ENCODE measurements around the gene RAF1. TPM values are rescaled to one million over a fixed set of nuclear protein-coding genes. Genes with fewer than 3 reads are reported as not detected.

RAF1 gene
- total RNA-seq, 1 experiment from 2014 or later = 64.3 TPM

DNA sequence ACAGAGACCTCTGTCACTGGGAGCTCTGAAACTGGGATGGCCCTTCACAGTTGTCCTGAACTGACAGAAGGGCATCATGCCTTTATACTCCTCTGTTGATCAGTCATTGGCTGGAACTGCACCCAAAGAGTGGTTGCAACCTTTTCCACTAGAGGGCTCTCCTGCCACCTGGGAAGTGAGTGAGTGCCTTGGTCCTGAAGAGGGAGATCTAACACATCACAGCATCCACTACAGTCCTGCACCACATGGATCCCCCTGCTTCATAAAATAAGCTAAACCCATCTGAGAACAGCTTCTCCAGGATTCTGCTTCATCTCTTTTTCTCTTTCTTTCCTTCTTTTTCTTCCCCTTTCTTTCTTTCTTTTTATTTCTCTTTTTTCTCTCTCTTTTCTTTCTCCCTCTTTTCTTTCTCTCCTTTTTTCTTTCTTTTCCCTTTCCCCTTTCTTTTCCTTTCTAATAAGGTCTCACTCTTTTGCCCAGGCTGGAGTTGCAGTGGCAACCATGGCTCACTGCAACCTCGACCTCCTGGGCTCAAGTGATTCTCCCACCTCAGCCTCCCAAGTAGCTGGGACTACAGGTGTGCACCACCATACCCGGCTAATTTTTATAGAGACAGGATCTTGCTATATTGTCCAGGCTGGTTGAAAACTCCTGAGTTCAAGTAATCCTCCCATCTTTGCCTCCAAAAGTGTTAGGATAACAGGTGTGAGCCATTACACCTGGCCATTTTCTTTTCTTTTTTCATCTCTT, 42.8 kb upstream of the RAF1 start:
- Histone ChIP-seq H4K20me1 (ENCODE audit: insufficient read depth) (no peaks in the 10 kb centered on the region), H2AFZ (ENCODE audit: low read depth, low read length, poor library complexity, severe bottlenecking) (no peak overlapping the region), H3K4me1 (ENCODE audit: control insufficient read depth in 1 of 2, insufficient read depth in 2 of 2, low read length in 2 of 2) (peaks cover 0 to 10% of the 10 kb centered on the region in 2 experiments; a peak in 3 of 4 replicates), H3K4me3 (replicated peaks in 1 of 2; ENCODE audit: low read depth in 1 of 2, low read length in 2 of 2) (no peak overlapping the region), H3K79me2 (ENCODE audit: insufficient read depth, low read length) (no peaks in the 10 kb centered on the region), H3K27ac (ENCODE audit: low read depth, low read length) (no peak overlapping the region), H3K9me3 (ENCODE audit: control insufficient read depth in 1 of 2, insufficient read depth in 1 of 2, low read depth in 1 of 2, low read length in 2 of 2) (no peaks in the 10 kb centered on the region), H3K27me3 (ENCODE audit: insufficient read depth, low read length) (no peaks in the 10 kb centered on the region), H3K9me2 (ENCODE audit: insufficient read depth) (no peaks in the 10 kb centered on the region), H3K4me2 (ENCODE audit: low read length) (no peak overlapping the region), H3K9ac (ENCODE audit: low read length) (no peak overlapping the region), H3K36me3 (ENCODE audit: control insufficient read depth in 1 of 2, insufficient read depth in 2 of 2, low read length in 2 of 2) (no peaks in the 10 kb centered on the region)
- intact Hi-C loops (cut with micrococcal nuclease) = loop anchor here (2.0 to 5.0 kb wide), 3 partner anchors 100 to 186 kb away; no protein-coding TSS in a partner anchor
- ChIA-PET CTCF (interaction anchor here (0.6 to 2.9 kb wide), 14 partner anchors 10 to 185 kb away, joined by 3 to 13 read pairs (median 4); partner anchors contain the start of genes RPL32 and TMEM40), RAD21 (ENCODE audit: low non-redundant PET in 1 of 2, low total read pairs in 2 of 2, uncharacterized antibody in 2 of 2, unreplicated experiment in 2 of 2) (interaction anchor here (0.6 to 0.7 kb wide), 2 partner anchors 10 to 46 kb away, joined by 3 to 4 read pairs; no protein-coding TSS in a partner anchor), POLR2A (interaction anchor here (1.2 to 1.5 kb wide), 2 partner anchors 10 to 135 kb away, joined by 5 to 7 read pairs; partner anchors contain the start of gene RPL32)
- peak; percentile 78 for DNase-seq (ENCODE audit: low read depth, low spot score)
- BruUV-seq (replicated peaks) = no TSS peak
- TF ChIP-seq SRF (IDR thresholded peaks at IDR 0.05; ENCODE audit: low read depth) (no peak), TCF7L2 (IDR thresholded peaks at IDR 0.05; ENCODE audit: borderline replicate concordance, extremely low read depth, insufficient read depth, insufficient read length) (peak; percentile 44), EZH2 (IDR thresholded peaks at IDR 0.05) (no peak), YY1 (IDR thresholded peaks at IDR 0.05; ENCODE audit: extremely low read depth, insufficient replicate concordance, low read depth, low read length) (peak; percentile 63), SP1 (IDR thresholded peaks at IDR 0.05; ENCODE audit: low read depth) (no peak), CEBPB (IDR thresholded peaks at IDR 0.05; ENCODE audit: low read depth) (no peak), CBX3 (IDR thresholded peaks at IDR 0.05; ENCODE audit: low read depth) (peak; percentile 67; the same call in 1 of the 2 replicates), RAD21 (IDR thresholded peaks at IDR 0.05; ENCODE audit: low read depth) (peak; percentile 93), EZH2phosphoT487 (IDR thresholded peaks at IDR 0.05; ENCODE audit: borderline replicate concordance) (no peak)
- TF ChIP-seq, protein P1, sequence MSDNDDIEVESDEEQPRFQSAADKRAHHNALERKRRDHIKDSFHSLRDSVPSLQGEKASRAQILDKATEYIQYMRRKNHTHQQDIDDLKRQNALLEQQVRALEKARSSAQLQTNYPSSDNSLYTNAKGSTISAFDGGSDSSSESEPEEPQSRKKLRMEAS (IDR thresholded peaks at IDR 0.05) = peak; percentile 43; the same call in 1 of the 2 replicates
- TF ChIP-seq, protein P2, sequence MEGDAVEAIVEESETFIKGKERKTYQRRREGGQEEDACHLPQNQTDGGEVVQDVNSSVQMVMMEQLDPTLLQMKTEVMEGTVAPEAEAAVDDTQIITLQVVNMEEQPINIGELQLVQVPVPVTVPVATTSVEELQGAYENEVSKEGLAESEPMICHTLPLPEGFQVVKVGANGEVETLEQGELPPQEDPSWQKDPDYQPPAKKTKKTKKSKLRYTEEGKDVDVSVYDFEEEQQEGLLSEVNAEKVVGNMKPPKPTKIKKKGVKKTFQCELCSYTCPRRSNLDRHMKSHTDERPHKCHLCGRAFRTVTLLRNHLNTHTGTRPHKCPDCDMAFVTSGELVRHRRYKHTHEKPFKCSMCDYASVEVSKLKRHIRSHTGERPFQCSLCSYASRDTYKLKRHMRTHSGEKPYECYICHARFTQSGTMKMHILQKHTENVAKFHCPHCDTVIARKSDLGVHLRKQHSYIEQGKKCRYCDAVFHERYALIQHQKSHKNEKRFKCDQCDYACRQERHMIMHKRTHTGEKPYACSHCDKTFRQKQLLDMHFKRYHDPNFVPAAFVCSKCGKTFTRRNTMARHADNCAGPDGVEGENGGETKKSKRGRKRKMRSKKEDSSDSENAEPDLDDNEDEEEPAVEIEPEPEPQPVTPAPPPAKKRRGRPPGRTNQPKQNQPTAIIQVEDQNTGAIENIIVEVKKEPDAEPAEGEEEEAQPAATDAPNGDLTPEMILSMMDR (IDR thresholded peaks at IDR 0.05 in 2 of 3, conservative IDR thresholded peaks at IDR 0.05 in 1 of 3; ENCODE audit: borderline replicate concordance in 1 of 3, insufficient read depth in 1 of 3, low read depth in 2 of 3, low read length in 2 of 3) = peak; percentile 91 to 99 (median 94)
- peak; percentile 99 for ATAC-seq
